ENCODE data around the gene VEGFB.
A peak's percentile ranks its signal among the peaks of the same experiment; 100 is the strongest.

VEGFB gene

DNA sequence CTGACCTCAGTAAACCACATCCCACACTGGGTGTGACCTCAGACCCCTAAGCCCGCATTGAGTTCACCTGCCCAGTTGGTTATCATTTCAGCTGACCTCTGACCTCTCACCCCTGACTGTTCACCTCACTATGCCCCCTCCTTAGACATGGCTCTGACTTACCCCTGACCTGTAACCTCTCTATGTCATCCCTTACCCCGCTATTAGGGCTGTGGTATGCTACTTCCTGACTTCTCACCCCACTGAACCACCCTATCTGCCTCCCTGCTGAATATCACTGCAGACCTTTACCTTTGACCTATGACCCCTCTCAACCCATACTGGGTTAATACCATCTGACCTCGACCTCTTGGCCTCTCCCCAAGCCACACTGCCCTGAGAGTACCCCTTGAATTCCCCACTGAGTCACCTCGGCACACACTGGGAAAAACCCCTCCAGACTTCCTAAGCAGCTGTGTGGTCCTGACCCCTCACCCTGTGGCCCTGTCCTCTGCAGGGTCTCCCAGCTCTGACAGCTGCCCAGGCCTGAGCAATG, 25.2 kb downstream of the VEGFB start:
- H3K9ac ChIP-seq (ENCODE audit: low read length): no peak overlapping the region
- no peak overlapping the region for H3K4me3 ChIP-seq (ENCODE audit: low read depth in 1 of 2, low read length in 2 of 2)
- H3K27me3 ChIP-seq (ENCODE audit: control insufficient read depth in 1 of 2, insufficient read depth in 2 of 2, low read length in 2 of 2): no peaks in the 10 kb centered on the region
- no peak overlapping the region for H3K27ac ChIP-seq (ENCODE audit: low read depth, low read length)
- peaks cover 50% of the 10 kb centered on the region for H3K36me3 ChIP-seq (ENCODE audit: insufficient read depth, low read length)
- no peaks in the 10 kb centered on the region for H3K9me3 ChIP-seq (ENCODE audit: low read length)
- H3K4me1 ChIP-seq (ENCODE audit: insufficient read depth, low read length): no peaks in the 10 kb centered on the region

DNA sequence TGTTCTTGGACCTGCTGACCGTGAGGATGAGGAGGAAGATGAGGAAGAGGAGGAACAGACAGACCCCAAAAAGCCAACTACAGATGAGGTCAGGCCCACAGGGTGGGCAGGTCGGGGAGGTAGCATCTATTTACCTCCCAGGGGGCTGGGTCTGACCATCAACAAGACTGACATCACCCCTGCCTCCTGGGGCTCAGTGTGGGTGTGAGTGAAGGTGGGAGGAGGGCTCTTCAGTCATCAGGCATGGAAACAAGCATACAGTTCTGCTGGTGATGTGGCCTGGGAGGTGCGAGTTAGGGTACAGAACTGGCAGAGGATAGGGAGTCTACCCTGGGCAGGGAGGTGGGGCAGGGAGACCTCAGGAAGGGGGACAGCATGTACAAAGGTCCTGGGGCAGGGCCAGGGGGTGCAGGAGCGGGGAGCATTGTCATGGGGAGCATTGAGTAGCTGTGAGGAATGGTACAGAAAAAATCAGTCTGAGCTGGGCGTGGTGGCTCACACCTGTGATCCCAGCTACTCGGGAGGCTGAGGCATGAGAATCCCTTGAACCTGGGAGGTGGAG, 25.8 kb downstream of the VEGFB start:
- Histone ChIP-seq H3K4me1 (ENCODE audit: insufficient read depth, low read length) (no peaks in the 10 kb centered on the region), H3K4me3 (ENCODE audit: low read depth in 1 of 2, low read length in 2 of 2) (no peak overlapping the region), H3K36me3 (ENCODE audit: insufficient read depth, low read length) (peaks cover 44% of the 10 kb centered on the region), H3K27me3 (ENCODE audit: control insufficient read depth in 1 of 2, insufficient read depth in 2 of 2, low read length in 2 of 2) (no peaks in the 10 kb centered on the region), H3K9ac (ENCODE audit: low read length) (no peak overlapping the region), H3K27ac (ENCODE audit: low read depth, low read length) (no peak overlapping the region), H3K9me3 (ENCODE audit: low read length) (no peaks in the 10 kb centered on the region)

DNA sequence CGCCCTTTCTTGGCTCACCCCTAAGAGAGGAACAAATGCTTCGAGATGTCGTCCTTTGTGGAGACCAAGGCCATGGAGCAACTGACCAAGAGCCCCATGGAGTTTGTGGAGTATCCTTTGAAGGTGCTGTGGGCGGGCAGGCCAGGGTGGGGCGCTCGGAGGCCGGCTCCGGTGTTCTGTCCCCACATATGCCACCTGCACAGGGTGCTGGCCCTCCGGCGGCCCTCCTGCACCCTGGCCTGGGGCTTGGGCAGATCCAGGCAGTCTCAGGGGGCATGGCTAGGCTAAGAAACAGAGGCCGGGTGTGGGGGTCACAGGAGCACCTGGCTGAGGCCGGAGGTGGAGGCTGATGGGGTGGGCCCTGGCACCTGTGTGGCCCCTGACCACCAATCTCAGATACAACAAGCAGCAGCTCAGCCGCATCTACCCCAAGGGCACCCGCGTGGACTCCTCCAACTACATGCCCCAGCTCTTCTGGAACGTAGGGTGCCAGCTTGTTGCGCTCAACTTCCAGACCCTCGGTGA, 27.2 kb downstream of the VEGFB start:
- Histone ChIP-seq H3K9me3 (ENCODE audit: low read length) (no peaks in the 10 kb centered on the region), H3K4me3 (ENCODE audit: low read depth in 1 of 2, low read length in 2 of 2) (no peak overlapping the region), H3K36me3 (ENCODE audit: insufficient read depth, low read length) (peaks cover 41% of the 10 kb centered on the region), H3K4me1 (ENCODE audit: insufficient read depth, low read length) (no peaks in the 10 kb centered on the region), H3K9ac (ENCODE audit: low read length) (no peak overlapping the region), H3K27me3 (ENCODE audit: control insufficient read depth in 1 of 2, insufficient read depth in 2 of 2, low read length in 2 of 2) (no peaks in the 10 kb centered on the region), H3K27ac (ENCODE audit: low read depth, low read length) (no peak overlapping the region)

DNA sequence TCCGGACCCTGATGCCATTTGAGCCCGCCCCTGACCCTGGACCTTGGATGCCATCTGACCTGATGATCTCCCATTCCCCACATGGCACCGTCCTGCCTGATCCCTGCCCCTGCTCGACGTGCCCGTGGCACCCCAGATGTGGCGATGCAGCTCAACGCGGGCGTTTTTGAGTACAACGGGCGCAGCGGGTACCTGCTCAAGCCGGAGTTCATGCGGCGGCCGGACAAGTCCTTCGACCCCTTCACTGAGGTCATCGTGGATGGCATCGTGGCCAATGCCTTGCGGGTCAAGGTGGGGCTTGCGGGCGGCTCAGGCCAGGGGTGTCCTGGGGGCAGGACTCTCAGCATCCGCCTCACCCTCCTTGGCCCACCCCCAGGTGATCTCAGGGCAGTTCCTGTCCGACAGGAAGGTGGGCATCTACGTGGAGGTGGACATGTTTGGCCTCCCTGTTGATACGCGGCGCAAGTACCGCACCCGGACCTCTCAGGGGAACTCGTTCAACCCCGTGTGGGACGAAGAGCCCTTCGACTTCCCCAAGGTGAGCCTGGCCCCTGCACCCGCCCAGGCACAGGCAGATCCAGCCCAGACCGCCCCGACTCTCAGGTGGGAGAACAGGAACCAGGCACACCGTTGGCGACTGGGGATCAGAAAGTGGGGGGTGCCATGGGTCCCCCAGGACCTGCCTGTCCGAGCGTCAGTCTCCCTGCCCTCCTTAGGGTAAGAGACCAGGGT, 28.1 kb downstream of the VEGFB start:
- H3K27me3 ChIP-seq (ENCODE audit: control insufficient read depth in 1 of 2, insufficient read depth in 2 of 2, low read length in 2 of 2): no peaks in the 10 kb centered on the region
- no peak overlapping the region for H3K9ac ChIP-seq (ENCODE audit: low read length)
- H3K36me3 ChIP-seq (ENCODE audit: insufficient read depth, low read length): peaks cover 41% of the 10 kb centered on the region
- no peaks in the 10 kb centered on the region for H3K9me3 ChIP-seq (ENCODE audit: low read length)
- H3K4me3 ChIP-seq (ENCODE audit: low read depth in 1 of 2, low read length in 2 of 2): no peak overlapping the region
- no peak overlapping the region for H3K27ac ChIP-seq (ENCODE audit: low read depth, low read length)
- no peaks in the 10 kb centered on the region for H3K4me1 ChIP-seq (ENCODE audit: insufficient read depth, low read length)

DNA sequence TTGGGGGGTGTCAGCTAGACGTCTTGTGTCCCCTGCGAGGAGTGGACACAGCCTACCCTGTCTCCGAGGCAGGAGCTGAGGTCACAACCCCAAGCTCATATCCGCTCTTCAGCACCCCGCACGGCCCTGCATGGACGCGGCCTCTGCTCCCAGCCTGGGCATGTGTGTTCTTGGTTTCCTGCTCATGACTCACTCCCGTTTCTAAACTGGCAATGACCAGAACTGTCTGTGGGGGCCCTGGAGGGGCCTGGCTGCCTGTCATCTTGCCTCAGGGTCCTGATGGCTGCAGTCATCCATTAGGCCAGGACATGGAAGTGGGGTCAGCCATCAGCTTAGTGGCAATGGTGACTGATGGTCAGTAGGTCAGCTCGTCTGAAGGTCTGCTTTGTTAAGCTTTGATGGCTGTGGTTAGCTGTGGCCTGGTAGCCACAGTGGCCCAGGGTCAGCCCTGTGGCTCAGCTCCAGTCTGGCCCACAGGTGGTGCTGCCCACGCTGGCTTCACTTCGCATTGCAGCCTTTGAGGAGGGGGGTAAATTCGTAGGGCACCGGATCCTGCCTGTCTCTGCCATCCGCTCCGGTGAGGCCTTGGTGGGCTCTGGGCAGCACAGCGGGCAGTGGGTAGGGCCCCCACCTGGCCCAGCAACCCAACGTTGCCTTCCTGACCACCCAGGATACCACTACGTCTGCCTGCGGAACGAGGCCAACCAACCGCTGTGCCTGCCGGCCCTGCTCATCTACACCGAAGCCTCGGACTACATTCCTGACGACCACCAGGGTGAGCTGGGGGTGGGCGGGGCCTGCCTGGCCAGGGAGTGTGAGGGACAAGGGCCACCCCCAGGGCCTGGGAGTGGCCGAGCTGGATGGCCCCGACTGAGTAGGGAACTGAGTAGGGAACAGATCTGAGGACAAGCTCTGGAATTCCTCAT, 28.9 kb downstream of the VEGFB start:
- Histone ChIP-seq H3K4me3 (ENCODE audit: low read depth in 1 of 2, low read length in 2 of 2) (no peak overlapping the region), H3K27me3 (ENCODE audit: control insufficient read depth in 1 of 2, insufficient read depth in 2 of 2, low read length in 2 of 2) (no peaks in the 10 kb centered on the region), H3K27ac (ENCODE audit: low read depth, low read length) (no peak overlapping the region), H3K4me1 (ENCODE audit: insufficient read depth, low read length) (peaks cover 5% of the 10 kb centered on the region), H3K9ac (ENCODE audit: low read length) (no peak overlapping the region), H3K36me3 (ENCODE audit: insufficient read depth, low read length) (peaks cover 40% of the 10 kb centered on the region), H3K9me3 (ENCODE audit: low read length) (no peaks in the 10 kb centered on the region)

DNA sequence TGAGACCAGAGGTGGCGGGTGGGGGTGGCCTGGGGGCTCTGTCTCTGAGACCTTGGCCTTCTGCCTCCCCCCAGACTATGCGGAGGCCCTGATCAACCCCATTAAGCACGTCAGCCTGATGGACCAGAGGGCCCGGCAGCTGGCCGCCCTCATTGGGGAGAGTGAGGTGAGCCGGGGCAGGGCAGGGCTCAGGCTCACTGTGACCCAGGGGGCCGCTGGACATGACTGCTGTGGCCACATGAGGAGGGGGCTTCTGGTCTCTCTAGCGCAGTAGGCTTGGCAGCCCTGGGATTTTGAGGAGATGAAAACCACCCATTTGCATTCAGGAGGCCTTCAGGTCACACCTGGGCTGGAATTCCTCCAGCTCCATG, 29.5 kb downstream of the VEGFB start:
- H3K4me1 ChIP-seq (ENCODE audit: insufficient read depth, low read length): peaks cover 11% of the 10 kb centered on the region

DNA sequence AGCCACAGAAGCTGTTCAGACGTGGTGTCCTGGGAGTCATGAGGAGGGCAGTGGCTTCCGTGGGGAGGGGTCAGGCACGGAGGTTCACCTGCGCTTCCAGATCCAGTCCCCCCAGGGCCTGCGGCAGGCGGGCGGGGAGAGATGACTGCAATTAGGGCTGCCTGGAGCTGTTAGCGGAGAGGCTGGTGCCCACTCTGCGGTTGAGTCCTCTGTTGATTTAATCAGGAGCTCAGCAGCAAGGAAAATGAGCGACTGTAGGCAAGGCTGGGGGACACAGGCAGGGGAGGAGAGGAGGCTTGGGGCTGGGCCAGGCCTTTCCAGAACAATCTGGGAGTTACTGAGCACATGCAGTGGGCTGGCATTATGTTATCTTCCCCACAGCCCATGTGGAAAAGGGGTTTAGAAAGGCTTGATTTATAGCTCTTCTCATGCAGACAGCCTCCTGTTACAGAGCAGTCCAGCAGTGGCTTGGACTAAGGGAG, 30.0 kb downstream of the VEGFB start:
- H3K9ac ChIP-seq (ENCODE audit: low read length): no peak overlapping the region
- no peak overlapping the region for H3K4me3 ChIP-seq (ENCODE audit: low read depth in 1 of 2, low read length in 2 of 2)
- no peaks in the 10 kb centered on the region for H3K9me3 ChIP-seq (ENCODE audit: low read length)
- H3K36me3 ChIP-seq (ENCODE audit: insufficient read depth, low read length): peaks cover 32% of the 10 kb centered on the region
- H3K4me1 ChIP-seq (ENCODE audit: insufficient read depth, low read length): peaks cover 13% of the 10 kb centered on the region
- no peak overlapping the region for H3K27ac ChIP-seq (ENCODE audit: low read depth, low read length)
- no peaks in the 10 kb centered on the region for H3K27me3 ChIP-seq (ENCODE audit: control insufficient read depth in 1 of 2, insufficient read depth in 2 of 2, low read length in 2 of 2)

More for the DNA sequence above, 29.5 kb downstream of the VEGFB start:
- Histone ChIP-seq H3K4me3 (ENCODE audit: low read depth in 1 of 2, low read length in 2 of 2) (no peak overlapping the region), H3K27ac (ENCODE audit: low read depth, low read length) (no peak overlapping the region), H3K36me3 (ENCODE audit: insufficient read depth, low read length) (peaks cover 35% of the 10 kb centered on the region), H3K9ac (ENCODE audit: low read length) (no peak overlapping the region), H3K27me3 (ENCODE audit: control insufficient read depth in 1 of 2, insufficient read depth in 2 of 2, low read length in 2 of 2) (no peaks in the 10 kb centered on the region), H3K9me3 (ENCODE audit: low read length) (no peaks in the 10 kb centered on the region)

DNA sequence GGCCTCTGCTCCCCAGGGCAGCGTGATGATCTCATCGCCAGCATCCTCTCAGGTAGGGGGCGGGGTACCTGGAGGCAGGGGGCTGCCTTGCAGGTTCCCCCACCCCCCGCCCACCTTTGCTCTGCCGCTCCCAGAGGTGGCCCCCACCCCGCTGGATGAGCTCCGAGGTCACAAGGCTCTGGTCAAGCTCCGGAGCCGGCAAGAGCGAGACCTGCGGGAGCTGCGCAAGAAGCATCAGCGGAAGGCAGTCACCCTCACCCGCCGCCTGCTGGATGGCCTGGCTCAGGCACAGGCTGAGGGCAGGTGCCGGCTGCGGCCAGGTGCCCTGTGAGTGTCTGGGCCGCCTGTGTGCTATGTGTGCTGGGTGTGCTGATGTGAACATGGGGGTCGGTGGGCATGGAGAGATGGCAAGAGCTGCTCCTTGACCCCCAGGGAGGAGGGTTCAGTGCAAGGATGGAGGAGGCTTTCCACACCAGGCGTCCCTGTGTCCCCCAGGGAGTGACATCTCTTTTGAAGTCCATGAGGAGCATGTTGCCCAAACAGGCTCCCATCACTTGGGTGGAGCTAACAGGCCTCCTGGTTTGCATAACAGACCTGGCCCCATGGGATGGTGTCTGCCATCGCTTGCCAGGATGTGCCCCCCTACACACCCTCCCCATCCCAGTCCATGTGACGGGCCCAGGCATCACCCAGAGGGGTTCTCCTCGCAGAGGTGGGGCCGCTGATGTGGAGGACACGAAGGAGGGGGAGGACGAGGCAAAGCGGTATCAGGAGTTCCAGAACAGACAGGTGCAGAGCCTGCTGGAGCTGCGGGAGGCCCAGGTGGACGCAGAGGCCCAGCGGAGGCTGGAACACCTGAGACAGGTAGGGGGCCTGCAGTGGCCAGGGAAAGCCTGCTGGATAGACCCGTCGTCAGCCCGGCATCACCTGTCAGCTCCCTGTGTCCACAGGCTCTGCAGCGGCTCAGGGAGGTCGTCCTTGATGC, 31.1 kb downstream of the VEGFB start:
- no peak overlapping the region for H3K27ac ChIP-seq (ENCODE audit: low read depth, low read length)
- no peaks in the 10 kb centered on the region for H3K27me3 ChIP-seq (ENCODE audit: control insufficient read depth in 1 of 2, insufficient read depth in 2 of 2, low read length in 2 of 2)
- H3K4me1 ChIP-seq (ENCODE audit: insufficient read depth, low read length): peaks cover 13% of the 10 kb centered on the region
- no peak overlapping the region for H3K4me3 ChIP-seq (ENCODE audit: low read depth in 1 of 2, low read length in 2 of 2)
- H3K36me3 ChIP-seq (ENCODE audit: insufficient read depth, low read length): peaks cover 23% of the 10 kb centered on the region
- H3K9me3 ChIP-seq (ENCODE audit: low read length): no peaks in the 10 kb centered on the region
- no peak overlapping the region for H3K9ac ChIP-seq (ENCODE audit: low read length)

DNA sequence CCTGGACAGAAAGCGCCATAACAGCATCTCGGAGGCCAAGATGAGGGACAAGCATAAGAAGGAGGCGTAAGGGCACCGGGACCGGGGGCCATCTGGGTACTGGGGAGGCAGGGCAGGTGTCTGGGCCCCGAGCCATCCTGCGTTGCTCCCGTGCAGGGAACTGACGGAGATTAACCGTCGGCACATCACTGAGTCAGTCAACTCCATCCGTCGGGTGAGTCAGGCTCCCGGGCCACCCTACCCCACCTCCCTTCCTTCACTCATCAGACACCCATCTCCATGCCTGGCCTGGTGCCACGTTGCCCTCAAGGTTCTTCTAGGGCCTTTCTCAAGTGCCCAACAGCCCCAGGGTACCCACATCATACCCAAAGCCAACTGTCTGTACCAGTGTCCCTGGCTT, 32.0 kb downstream of the VEGFB start:
- H3K4me1 ChIP-seq (ENCODE audit: insufficient read depth, low read length): peaks cover 13% of the 10 kb centered on the region
- H3K9me3 ChIP-seq (ENCODE audit: low read length): no peaks in the 10 kb centered on the region
- no peaks in the 10 kb centered on the region for H3K27me3 ChIP-seq (ENCODE audit: control insufficient read depth in 1 of 2, insufficient read depth in 2 of 2, low read length in 2 of 2)
- no peak overlapping the region for H3K27ac ChIP-seq (ENCODE audit: low read depth, low read length)
- H3K9ac ChIP-seq (ENCODE audit: low read length): no peak overlapping the region
- peaks cover 23% of the 10 kb centered on the region for H3K36me3 ChIP-seq (ENCODE audit: insufficient read depth, low read length)
- H3K4me3 ChIP-seq (ENCODE audit: low read depth in 1 of 2, low read length in 2 of 2): no peak overlapping the region

DNA sequence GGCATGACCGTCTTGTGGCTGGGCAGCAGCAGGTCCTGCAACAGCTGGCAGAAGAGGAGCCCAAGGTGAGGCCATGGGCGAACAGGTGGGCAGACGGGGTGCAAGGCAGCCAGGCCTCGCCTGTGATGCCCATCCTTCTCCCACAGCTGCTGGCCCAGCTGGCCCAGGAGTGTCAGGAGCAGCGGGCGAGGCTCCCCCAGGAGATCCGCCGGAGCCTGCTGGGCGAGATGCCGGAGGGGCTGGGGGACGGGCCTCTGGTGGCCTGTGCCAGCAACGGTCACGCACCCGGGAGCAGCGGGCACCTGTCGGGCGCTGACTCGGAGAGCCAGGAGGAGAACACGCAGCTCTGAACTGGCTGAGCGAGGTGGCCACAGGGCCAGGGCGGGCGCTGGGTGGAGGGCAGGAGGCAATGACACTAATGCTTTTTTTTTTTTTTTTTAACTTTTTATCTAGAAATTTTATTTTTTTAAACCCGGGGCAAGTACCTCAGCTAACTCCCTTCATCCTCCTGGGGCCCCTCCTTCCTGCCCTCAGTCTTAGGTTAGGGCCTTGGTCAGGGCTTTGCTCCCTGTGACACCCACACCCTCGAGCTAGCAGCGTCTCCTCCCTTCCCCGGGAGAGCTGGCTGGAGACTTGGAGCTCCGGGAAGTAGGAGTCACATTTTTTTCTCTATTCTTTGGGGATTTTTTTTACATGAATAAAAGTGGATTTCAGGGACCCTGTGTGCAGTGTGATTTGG, 33.0 kb downstream of the VEGFB start:
- Histone ChIP-seq H3K4me3 (ENCODE audit: low read depth in 1 of 2, low read length in 2 of 2) (no peak overlapping the region), H3K27me3 (ENCODE audit: control insufficient read depth in 1 of 2, insufficient read depth in 2 of 2, low read length in 2 of 2) (no peaks in the 10 kb centered on the region), H3K9ac (ENCODE audit: low read length) (no peak overlapping the region), H3K36me3 (ENCODE audit: insufficient read depth, low read length) (peaks cover 23% of the 10 kb centered on the region), H3K9me3 (ENCODE audit: low read length) (no peaks in the 10 kb centered on the region), H3K4me1 (ENCODE audit: insufficient read depth, low read length) (peaks cover 19% of the 10 kb centered on the region), H3K27ac (ENCODE audit: low read depth, low read length) (peak overlapping the region; percentile 99)
